HG02759 (cell line): ENCODE results near the gene KBTBD4.
"Not testable (repeated sequence)": the region's sequence is repeated elsewhere in the genome, so short reads cannot be mapped to it uniquely, and the experiment has no call there.

Experiments used
- ATAC-seq: cut with Tn5 transposase; IDR thresholded peaks from one replicate; pipeline ENCODE4 v1.9.1; 2021; ENCODE audit warnings: mild to moderate bottlenecking, moderate library complexity; ENCODE audit not compliant: unreplicated experiment

KBTBD4 gene

DNA sequence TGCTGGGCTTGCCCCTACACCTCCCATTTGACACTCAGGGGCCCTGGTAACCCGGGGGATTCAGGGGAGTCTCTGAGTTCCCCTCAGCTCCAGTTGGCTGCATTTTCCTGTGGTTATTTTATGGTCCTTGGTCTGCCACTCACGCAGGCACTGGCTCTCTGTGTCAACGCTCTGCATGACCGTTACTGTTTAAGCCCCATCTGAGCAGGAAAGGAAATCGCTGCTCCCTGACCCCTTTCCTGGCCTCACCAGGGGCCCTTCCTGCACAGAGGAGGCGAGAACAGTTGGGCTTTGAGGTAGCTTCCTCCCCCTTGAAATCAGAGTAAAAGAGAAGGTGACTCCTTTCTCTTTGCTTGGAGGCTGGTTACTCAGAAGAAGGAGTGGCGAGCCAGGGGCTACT, 13.0 kb upstream of the KBTBD4 start:
- no peak for ATAC-seq

DNA sequence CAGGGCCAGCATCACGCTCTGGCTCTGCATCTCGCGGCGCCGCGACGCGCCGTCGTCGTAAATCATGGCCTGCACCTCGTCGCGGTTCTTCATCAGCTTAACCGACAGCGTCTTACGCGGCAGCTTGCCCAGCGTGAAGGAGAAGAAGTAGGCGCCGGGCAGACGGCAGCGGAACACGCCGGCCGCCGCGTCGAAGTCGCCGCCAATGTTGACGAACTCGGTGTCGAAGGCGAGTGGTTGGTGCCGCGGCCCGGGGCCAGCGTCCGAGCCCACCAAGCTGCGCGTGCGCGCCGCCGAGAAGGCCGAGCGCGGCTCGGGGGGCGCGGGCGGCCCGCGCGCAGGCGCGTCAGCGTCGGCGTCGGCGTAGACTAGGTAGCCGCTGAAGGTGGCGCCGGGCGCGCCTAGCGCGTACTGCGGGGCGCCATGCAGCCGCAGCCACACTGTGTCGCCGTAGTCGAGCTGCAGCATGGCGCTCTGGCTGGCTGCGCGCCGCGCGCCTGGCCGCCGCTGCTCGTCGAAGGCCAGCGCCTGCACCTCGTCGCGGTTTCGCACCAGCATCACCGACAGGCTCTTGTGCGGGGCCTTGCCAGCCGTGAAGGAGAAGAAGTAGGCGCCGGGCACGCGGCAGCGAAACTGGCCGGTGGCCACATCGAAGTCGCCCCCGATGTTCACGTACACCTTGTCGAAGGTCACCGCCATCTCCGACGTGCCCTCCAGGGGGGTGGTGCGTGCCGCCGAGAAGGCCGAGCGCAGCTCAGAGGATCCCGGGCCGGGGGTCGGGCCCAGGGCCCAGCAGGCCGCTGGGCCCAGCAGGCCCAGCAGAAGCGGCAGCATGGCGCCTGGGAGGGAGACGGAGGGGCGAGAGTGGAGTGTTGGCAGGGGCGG, 11.4 kb upstream of the KBTBD4 start:
- ATAC-seq, result no peak

DNA sequence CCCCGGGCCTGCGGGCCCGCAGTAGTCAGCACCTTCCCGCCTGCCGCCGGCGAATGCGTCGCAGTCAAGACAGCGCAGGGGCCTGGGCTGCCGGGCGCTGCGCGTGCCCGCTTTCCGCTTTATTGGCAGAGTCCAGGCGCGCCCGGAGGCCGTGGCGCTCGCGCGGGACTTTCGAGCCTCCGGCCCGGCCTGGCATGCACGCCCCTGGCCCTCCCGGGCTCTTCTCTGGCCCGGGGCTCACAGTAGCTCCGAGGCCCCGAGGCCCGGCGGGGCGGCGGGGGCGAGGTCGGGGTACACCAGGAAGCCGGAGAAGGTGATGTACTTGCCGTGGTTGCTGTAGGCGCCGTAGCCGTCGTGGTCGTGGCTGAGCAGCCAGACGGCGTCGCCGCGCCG, 10.8 kb upstream of the KBTBD4 start:
- ATAC-seq, result no peak

DNA sequence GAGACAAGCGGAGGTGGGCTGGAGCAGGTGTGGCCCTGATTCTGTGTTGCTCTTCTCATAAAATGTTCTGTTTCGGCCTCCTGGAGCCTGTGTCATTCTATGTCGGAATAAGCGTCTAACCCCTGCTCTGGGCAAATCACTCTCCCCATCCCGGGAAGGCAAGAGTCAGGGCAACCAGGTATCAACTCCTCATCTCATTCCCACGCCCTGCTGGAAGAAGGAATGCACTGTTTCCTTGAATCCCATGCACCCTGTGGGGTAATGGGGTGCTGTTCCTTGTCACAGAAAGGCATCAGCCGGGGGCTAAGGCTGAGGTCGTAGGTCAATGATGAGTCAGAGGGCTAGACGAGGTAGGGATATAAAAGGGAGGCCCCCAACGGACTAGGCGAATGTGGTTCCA, 10.3 kb upstream of the KBTBD4 start:
- ATAC-seq, result no peak

DNA sequence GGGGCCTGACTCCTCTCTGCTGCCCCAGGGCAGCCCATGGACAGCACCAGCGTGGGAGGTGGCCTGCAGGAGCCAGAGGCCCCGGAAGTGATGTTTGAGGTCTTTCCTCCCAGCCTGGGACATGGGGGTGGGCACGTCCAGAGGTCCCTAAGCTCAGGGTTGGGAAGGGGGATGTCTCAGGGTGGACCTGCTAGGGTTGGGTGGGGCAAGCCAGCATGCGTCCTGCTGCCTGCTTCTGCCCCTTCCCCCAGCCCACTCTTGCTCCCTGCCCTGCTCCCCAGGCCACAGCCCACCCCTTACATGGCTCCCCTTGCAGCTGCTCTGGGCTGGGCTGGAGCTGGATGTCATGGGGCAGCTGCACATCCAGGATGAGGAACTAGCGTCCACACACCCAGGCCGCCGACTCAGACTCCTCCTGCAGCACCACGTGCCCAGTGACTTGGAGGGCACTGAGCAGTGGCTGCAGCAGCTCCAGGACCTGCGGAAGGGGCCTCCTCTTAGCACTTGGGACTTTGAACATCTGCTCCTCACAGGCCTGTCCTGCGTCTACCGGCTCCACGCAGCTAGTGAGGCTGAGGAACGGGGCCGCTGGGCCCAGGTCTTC, 9.1 kb upstream of the KBTBD4 start:
- no peak for ATAC-seq

DNA sequence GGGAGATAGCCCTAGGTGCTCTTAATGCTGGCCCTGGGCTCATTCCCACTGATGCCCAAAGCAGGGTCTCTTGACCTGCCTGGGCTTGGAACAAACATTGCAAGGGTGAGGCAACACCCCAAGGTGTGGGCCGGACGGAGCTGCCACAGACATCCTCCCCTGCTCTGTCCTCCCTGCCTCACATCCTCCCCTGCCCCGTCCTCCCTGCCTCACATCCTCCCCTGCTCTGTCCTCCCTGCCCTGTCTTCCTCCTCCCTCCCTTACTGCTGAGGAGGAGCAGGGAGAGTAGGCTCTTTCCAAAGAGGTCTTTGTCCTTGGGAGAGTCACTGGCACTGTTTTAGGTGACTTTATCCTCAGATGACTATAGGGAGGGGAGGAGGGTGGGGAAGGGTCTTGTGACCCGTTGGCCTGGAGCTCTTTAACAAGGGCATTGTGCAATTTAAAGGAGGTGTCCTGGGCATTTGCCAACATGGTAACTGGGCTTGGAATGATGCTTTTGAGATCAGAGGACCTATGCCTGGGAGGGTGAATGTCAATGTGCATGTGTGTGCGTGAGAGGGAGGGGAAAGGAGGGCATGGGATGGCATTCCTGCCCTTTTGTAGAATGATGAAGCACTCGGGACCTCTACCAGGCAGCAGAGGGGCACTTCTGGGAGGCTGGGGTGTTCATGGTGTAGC, 8.4 kb upstream of the KBTBD4 start:
- no peak for ATAC-seq

DNA sequence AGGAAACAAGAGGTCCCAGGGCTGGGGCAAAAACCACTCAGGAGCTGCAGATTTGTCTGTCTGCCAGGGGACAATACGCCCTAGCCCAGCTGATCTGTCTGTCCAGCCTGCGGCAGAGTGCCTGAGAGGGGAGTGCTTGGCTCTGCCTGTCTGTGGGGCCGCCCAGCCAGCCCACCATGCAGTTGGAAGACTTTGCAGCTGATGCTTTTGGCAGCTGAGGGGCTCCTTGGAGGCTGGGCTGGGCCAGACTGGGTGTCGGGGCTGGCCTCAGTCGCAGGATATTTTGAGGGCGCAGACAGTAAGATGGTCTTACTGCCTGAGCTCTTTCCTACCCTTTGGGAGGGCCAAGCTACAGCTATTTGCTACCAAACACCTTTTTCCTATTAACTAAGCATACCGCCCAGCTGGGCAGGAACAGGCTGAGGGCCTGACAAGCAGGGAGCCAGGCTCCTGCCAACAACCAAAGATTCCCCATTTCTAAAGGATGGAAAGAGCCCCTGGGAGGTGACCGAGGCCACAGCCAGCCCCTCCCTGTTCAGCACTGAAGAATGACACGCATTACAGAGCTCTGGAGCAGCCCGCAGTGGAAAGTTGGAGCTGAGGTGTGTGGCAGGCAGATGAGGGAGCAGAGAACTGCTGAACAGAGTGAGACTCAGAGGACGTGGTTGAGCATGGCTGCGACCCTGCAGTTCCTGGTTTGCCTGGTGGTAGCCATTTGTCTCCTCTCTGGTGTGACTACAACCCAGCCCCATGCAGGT, 7.5 kb upstream of the KBTBD4 start, which contains the start of gene FAM180B:
FAM180B (plus strand) TSS at position 581 of the 758 bp plus-strand sequence; CDS start at position 672, 91 bp downstream.
- no peak for ATAC-seq

DNA sequence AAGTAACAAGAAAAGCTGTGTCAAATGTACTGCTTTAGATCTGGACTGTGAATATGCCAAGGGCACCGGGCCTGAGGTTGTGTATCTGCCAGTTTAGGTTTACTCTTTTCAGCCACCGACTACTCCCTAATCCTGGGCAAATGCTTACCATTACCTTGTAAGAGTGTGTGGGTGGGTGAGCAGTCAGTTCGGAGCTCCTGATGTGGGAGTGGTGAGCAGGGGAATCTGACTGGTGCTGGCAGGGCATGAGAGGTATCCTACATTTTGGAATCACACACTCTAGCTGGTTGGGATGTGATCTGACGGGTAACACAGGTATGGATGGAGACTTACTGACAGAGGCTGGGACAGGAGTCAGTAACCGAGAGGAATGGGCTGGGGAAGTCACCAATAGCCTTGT, 5.1 kb upstream of the KBTBD4 start:
- no peak for ATAC-seq

DNA sequence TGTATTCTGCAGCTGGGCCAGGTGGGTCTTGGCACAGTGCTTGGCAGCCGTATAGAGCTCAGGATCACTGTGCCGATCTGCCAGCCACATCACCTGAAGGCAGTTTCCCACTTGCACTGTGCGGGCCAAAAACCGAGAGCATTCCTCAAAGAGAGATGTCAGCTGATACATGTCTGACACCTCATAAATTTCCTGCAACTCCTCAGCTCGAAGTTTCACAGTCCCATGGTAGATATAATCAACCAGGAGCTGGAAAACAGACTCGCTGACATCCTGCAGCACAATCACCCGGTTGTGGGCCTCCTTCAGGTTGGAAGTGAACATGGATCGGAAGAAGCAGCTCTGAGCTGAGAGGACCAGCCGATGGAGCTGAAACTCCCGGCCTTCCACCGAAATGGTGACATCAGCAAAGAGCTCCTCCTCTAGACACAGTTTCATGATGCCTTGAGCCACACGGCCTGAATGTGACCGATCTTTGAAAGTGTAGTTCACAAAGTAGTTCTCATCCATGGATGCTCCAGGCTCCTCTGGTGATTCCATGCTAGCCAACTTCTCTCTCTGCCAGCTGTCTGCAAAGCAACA, 1.2 kb downstream of the KBTBD4 start:
- no peak for ATAC-seq

DNA sequence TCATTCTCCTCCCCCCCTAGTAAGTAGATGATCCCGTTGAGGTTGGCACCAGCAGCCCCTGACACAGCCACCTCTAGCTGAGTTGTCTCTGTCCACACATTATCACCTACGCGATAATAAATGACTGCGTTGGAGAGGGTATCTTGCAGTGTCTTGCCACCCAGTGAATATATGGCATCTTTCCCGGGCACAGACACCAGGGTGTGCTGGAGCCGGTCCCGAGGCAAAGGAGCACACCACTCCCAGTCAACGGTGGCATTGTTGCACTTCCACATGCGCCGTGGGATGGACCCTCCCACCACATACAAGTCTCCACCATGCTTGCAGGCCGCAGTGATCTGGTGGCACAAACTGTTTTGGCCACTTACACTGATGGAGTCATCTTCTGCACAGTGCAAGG, 5.4 kb downstream of the KBTBD4 start:
- no peak for ATAC-seq

DNA sequence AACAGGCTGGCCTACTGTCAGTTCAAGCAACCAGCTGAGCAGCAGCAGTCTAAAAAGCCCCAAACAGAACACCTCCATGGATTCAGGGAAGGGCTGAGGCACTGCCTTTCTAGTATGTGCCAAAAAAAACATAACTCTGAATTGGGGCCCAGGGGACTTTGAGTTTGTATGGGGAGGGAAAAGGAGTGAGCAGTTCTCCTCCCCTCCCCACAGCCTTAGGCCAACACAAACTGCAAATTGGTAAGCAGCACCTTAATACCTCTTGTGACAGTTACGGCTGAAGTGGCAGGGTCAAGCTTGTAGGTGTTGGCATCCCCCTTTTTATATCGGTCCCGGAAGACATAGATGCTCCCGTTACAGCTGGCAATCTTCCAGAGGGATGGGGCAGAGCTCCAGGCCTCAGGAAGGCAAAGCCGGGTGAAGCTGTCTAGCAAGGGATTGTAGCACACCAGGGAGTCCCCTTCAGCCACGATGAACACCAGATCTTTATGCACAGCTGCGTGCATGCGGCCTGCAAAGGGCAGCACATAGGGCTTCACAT, 6.0 kb downstream of the KBTBD4 start:
- ATAC-seq, result no peak

DNA sequence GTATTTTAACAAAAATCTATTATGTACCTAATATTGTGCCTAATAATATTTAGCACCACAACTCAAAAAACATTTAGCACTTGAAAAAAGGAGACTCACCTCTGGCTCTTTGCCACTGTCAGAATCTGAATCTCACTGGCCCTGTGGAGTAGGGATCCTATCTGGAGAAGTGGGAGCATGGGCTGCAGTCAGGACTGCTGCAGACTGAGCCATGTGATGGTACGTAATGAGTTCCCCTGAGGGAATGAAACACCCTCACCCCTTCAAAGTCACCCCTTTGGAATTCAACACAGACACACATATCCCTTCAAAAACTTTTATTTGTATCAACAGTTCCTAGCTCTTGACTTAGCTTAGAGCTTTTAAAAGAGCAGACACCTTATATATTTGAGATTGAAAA, 6.9 kb downstream of the KBTBD4 start:
- ATAC-seq, result no peak

DNA sequence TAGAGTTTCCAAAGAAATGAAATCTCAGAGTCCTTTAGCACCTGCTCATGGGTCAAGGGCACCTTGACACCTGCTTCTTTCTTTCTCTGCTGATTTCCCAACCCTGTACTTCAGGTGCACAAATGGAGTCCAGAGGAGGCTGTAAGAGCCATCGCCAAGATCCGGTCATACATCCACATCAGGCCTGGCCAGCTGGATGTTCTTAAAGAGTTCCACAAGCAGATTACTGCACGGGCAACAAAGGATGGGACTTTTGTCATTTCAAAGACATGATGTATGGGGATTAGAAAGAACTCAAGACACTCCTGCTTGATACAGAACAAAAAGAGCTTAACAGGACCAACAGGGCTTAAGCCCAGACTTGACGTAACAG, 7.4 kb downstream of the KBTBD4 start:
- no peak for ATAC-seq

DNA sequence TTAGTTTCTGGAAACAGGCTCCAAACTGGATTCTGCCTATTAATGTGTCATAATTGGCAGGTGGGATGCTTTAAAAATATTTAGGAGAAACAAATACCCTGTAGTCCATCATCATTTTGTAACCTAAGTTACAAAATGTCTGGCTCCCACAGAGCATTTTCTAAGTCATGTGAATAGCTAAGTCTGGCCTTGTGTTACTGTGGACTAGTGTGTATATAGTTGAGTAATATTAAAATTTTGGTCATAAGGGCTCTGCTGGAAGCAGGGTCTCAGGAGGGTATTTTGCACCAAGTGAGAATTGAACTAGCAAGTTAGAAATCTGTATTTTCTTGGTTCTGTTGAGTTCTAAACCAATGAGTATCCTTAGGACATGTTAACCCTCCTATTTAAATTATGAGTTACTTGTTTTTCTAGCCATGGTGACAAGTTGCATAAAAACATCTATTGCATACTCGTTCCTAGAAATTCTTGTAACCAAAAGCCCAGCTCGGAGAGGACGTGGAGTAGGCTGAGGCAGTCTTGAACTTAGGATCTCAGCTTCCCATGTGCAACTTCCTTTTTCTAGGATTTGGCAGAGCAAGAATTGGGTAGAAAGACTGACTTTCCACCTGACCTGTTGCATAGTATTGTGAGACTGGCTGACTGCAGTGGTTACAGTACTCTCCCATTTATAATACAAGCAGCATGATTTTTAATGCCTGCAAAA, 8.0 kb downstream of the KBTBD4 start:
- no peak for ATAC-seq

DNA sequence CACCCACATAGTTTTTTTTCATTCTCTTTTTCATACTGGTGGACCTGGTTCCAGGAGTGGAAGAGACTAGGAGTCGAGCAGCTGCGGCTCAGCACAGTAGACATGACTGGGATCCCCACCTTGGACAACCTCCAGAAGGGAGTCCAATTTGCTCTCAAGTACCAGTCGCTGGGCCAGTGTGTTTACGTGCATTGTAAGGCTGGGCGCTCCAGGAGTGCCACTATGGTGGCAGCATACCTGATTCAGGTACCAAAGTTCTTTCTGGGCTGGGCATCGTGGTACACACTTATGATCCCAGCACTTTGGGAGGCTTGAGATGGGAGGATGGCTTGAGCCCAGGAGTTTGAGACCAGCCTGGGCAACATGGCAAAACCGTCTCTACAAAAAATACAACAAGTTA, 9.1 kb downstream of the KBTBD4 start:
- ATAC-seq, result no peak

DNA sequence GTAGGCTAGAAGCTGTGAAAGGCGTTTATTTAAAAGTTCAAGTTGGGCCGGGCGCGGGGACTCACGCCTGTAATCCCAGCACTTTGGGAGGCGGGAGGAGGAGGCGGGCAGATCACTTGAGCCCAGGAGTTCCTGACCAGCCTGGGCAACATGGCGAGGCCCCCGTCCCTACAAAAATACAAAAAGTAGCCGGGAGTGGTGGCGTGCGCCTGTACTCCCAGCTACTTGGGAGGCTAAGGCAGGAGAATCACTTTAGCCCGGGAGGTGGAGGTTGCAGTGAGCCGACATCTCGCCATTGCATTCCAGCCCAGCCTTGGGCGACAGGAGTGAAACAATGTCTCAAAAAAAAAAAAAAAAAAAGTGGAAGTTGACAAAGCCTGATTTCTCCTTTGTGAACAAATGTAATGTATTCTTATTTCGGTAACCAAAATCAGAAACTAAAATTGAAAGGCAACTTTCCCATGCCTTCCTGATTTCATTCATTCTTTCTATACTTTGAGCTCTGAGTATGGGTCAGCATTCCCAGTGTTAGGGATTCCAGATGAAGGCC, 12.5 kb downstream of the KBTBD4 start:
- ATAC-seq, result no peak

DNA sequence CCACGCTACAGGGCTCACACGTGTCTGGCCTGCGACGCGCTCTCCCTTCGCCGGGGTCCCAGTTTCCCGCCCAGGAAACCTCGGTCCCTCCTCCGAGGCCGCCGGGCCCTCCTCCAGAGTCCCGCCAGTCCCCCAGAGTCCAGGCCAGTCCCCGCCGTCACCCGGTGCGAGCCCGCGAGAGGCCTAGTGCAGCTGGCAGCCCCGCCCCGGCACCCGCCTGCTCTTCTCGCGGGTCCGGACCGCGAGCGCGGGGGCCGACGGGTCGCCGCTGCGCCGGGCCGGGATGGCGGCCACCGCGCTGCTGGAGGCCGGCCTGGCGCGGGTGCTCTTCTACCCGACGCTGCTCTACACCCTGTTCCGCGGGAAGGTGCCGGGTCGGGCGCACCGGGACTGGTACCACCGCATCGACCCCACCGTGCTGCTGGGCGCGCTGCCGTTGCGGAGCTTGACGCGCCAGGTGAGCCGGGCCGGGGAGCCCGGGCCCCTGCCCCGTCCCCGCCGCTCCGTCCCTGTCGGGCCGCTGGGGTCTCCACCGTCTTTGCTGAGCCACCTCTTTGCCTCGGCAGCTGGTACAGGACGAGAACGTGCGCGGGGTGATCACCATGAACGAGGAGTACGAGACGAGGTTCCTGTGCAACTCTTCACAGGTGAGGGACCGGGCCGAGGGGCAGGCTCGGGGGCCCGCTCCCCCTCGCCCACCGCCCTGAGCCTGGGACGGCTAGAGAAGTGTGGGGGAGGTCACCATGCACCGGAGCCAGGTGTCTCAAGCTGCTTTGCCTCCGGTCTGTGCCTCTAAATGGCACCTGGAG, 13.2 kb downstream of the KBTBD4 start, which contains the start of gene PTPMT1:
PTPMT1 (plus strand) TSS at position 260 of the 809 bp plus-strand sequence; CDS start at position 284, 24 bp downstream.
- peak; percentile 91 for ATAC-seq

DNA sequence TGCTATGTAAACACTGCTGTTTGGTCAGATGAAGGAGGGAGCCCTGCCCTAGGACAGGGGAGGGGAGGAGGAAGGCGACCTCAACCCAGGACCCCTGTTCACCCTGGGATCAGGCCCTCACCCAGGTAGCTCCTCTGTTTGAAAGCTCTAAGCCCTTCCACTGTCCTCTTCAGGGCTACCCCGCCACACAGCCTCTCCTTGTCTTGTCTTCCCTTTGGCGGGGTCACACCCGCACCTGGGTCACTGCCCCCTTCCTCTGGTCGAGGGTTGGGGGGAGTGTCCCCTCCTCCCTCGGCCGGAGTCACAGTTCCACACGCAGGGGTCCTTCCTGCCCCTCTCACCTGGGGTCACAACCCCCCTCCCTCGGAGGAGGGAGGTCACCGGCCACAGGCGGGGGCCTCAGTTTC, 13.8 kb downstream of the KBTBD4 start:
- ATAC-seq, result no peak

DNA sequence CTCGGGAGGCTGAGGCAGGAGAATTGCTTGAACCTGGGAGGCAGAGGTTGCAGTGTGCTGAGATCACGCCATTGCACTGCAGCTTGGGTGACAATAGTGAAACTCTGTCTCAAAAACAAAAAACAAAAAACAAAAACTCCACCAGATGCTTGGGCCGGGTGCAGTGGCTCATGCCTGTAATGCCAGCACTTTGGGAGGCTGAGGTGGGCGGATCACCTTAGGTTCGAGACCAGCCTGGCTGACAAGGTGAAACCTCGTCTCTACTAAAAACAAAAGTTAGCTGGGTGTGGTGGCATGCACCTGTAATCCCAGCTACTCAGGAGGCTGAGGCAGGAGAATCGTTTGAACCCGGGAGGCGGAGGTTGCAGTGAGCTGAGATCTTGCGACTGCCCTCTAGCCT, 14.4 kb downstream of the KBTBD4 start:
- not testable (repeated sequence) for ATAC-seq
